ENCODE results near the gene OTUB1. TPM values are rescaled to one million over a fixed set of nuclear protein-coding genes. Genes with fewer than 3 reads are reported as not detected.
"Not testable (repeated sequence)": the region's sequence is repeated elsewhere in the genome, so short reads cannot be mapped to it uniquely, and the experiment has no call there.

The OTUB1 gene
- total RNA-seq, 2 donors from 2014 or later = 37.7 to 85.6 TPM

- Histone ChIP-seq H3K36me3 (no peaks in the 10 kb centered on the region), H3K9me3 (no peaks in the 10 kb centered on the region), H3K4me3 (no peak overlapping the region), H3K4me1 (ENCODE audit: control insufficient read depth in 1 of 2, low read depth in 2 of 2) (no peaks in the 10 kb centered on the region), H3K27me3 (replicated peaks; ENCODE audit: insufficient read depth) (no peaks in the 10 kb centered on the region), H3K27ac (no peak overlapping the region)
- no peak for TF ChIP-seq CTCF (IDR thresholded peaks at IDR 0.05)
- ATAC-seq (ENCODE audit: insufficient number of reproducible peaks, low FRiP score, low read depth) = no peak
- DNase-seq (ENCODE audit: low spot score) = no peak
These were observed 56.1 kb downstream of the OTUB1 start for GRCh38 chr11:64042301-64042700.

GRCh38 chr11:64043545-64043944, 57.3 kb downstream of the OTUB1 start:
- no peak for TF ChIP-seq CTCF (IDR thresholded peaks at IDR 0.05)
- H3K4me1 ChIP-seq (ENCODE audit: control insufficient read depth in 1 of 2, low read depth in 2 of 2) = no peaks in the 10 kb centered on the region
- no peak for ATAC-seq (ENCODE audit: insufficient number of reproducible peaks, low FRiP score, low read depth)
- H3K9me3 ChIP-seq = no peaks in the 10 kb centered on the region
- no peak for DNase-seq (ENCODE audit: low spot score)
- H3K27me3 ChIP-seq (replicated peaks; ENCODE audit: insufficient read depth) = no peaks in the 10 kb centered on the region
- H3K4me3 ChIP-seq = no peak overlapping the region
- no peaks in the 10 kb centered on the region for H3K36me3 ChIP-seq
- no peak overlapping the region for H3K27ac ChIP-seq

GRCh38 chr11:64044730-64045393, 58.6 kb downstream of the OTUB1 start:
- no peak overlapping the region for H3K4me3 ChIP-seq
- TF ChIP-seq CTCF (IDR thresholded peaks at IDR 0.05) = no peak
- H3K27ac ChIP-seq = no peak overlapping the region
- DNase-seq (ENCODE audit: low spot score) (no peak), ATAC-seq (ENCODE audit: insufficient number of reproducible peaks, low FRiP score, low read depth) (no peak)
- no peaks in the 10 kb centered on the region for H3K4me1 ChIP-seq (ENCODE audit: control insufficient read depth in 1 of 2, low read depth in 2 of 2)
- no peaks in the 10 kb centered on the region for H3K9me3 ChIP-seq
- no peaks in the 10 kb centered on the region for H3K36me3 ChIP-seq
- no peaks in the 10 kb centered on the region for H3K27me3 ChIP-seq (replicated peaks; ENCODE audit: insufficient read depth)

- H3K4me1 ChIP-seq (ENCODE audit: control insufficient read depth in 1 of 2, low read depth in 2 of 2) = no peaks in the 10 kb centered on the region
- no peaks in the 10 kb centered on the region for H3K27me3 ChIP-seq (replicated peaks; ENCODE audit: insufficient read depth)
- no peaks in the 10 kb centered on the region for H3K36me3 ChIP-seq
- no peaks in the 10 kb centered on the region for H3K9me3 ChIP-seq
- no peak overlapping the region for H3K27ac ChIP-seq
- no peak overlapping the region for H3K4me3 ChIP-seq
- ATAC-seq (ENCODE audit: insufficient number of reproducible peaks, low FRiP score, low read depth) (no peak), DNase-seq (ENCODE audit: low spot score) (no peak)
- no peak for TF ChIP-seq CTCF (IDR thresholded peaks at IDR 0.05)
These were observed 59.5 kb downstream of the OTUB1 start for GRCh38 chr11:64045700-64046099.

- DNase-seq (ENCODE audit: low spot score); ATAC-seq (ENCODE audit: insufficient number of reproducible peaks, low FRiP score, low read depth); H3K4me1 ChIP-seq (ENCODE audit: control insufficient read depth in 1 of 2, low read depth in 2 of 2); H3K9me3 ChIP-seq; H3K27ac ChIP-seq; H3K36me3 ChIP-seq; H3K4me3 ChIP-seq; H3K27me3 ChIP-seq (replicated peaks; ENCODE audit: insufficient read depth): not testable (repeated sequence)
These were observed 61.1 kb downstream of the OTUB1 start for GRCh38 chr11:64047373-64047772.

Other genes with a start within 250 kb of the OTUB1 start
- gene ZFTA, start 217.7 kb upstream of the OTUB1 start, total RNA-seq = 10 to 100 TPM; 21.2 to 27.5 TPM
- 10 to 100 TPM; 14.8 to 16.4 TPM for gene SPINDOC, start 173.0 kb upstream of the OTUB1 start, total RNA-seq
- gene MARK2, start 147.3 kb upstream of the OTUB1 start, total RNA-seq = 10 to 100 TPM; 20.2 to 25.5 TPM
- gene RCOR2, start 69.3 kb upstream of the OTUB1 start, total RNA-seq = 1 to 10 TPM; 1.4 to 3.8 TPM
- 10 to 100 TPM; 15.5 to 20.6 TPM for gene NAA40, start 47.4 kb upstream of the OTUB1 start, total RNA-seq
- 100 to 1,000 TPM; 178 to 469 TPM for gene COX8A, start 11.8 kb upstream of the OTUB1 start, total RNA-seq
- under 1 TPM in 1 of 2 donors, not detected in 1; 0.41 TPM for gene FLRT1, start 49.5 kb downstream of the OTUB1 start, total RNA-seq
- 10 to 100 TPM; 15.8 to 17.6 TPM for gene MACROD1, start 179.7 kb downstream of the OTUB1 start, total RNA-seq
- gene STIP1, start 199.7 kb downstream of the OTUB1 start, total RNA-seq = 10 to 100 TPM; 74.7 to 91.2 TPM
- 10 to 100 TPM; 47.2 to 66.6 TPM for gene FERMT3, start 220.3 kb downstream of the OTUB1 start, total RNA-seq
- 10 to 100 TPM; 67.2 to 95.3 TPM for gene TRPT1, start 239.7 kb downstream of the OTUB1 start, total RNA-seq
- 10 to 100 TPM; 52.3 to 61.6 TPM for gene NUDT22, start 239.8 kb downstream of the OTUB1 start, total RNA-seq
- gene DNAJC4, start 244.1 kb downstream of the OTUB1 start, total RNA-seq = 10 to 100 TPM; 13.5 to 53.2 TPM
- gene VEGFB, start 248.1 kb downstream of the OTUB1 start, total RNA-seq = 100 to 1,000 TPM in 1 of 2 donors, 10 to 100 TPM in 1; 81.8 to 107 TPM

Data from thoracic aorta (tissue), 2 donors.